ENCODE results near the gene ATG9B. TPM values are rescaled to one million over a fixed set of nuclear protein-coding genes. Genes with fewer than 3 reads are reported as not detected.

Gene ATG9B
- total and polyA plus RNA-seq, 2 donors (not counting 3 experiments of a cell fraction or from before 2014, with no cell fraction given): 0.04 TPM; not detected in 1

- DNase-seq (ENCODE audit: low read depth, low spot score): no peak
- Histone ChIP-seq H3K27ac (ENCODE audit: insufficient read depth, low read depth, low read length) (no peak overlapping the region), H3K9me3 (replicated peaks; ENCODE audit: control insufficient read depth, insufficient read depth, low read length) (peaks cover 2% of the 10 kb centered on the region), H4K20me1 (replicated peaks; ENCODE audit: control insufficient read depth, extremely low read depth, insufficient read depth, low read length) (no peaks in the 10 kb centered on the region), H3K36me3 (ENCODE audit: control insufficient read depth in 2 of 2, extremely low read depth in 1 of 2, insufficient read depth in 2 of 2, low read length in 2 of 2) (peaks cover 0 to under 1% of the 10 kb centered on the region in 2 experiments), H3K79me2 (ENCODE audit: control insufficient read depth, insufficient read depth, low read length) (peaks cover 7% of the 10 kb centered on the region), H2AFZ (ENCODE audit: low read depth, low read length) (peak overlapping the region; percentile 39), H3K4me1 (ENCODE audit: control insufficient read depth, extremely low read depth, insufficient read depth, low read length) (peaks cover 41% of the 10 kb centered on the region), H3K27me3 (ENCODE audit: control insufficient read depth in 2 of 2, insufficient read depth in 2 of 2, low read length in 2 of 2) (no peaks in the 10 kb centered on the region), H3K4me2 (ENCODE audit: insufficient read depth, low read length) (no peak overlapping the region), H3K9ac (replicated peaks; ENCODE audit: extremely low read depth, insufficient read depth, low read length) (no peak overlapping the region), H3K9me1 (replicated peaks; ENCODE audit: control insufficient read depth, extremely low read depth, insufficient read depth, low read length) (no peaks in the 10 kb centered on the region), H3K4me3 (replicated peaks in 1 of 3; ENCODE audit: insufficient read depth in 1 of 3, low read depth in 1 of 3, low read length in 3 of 3) (no peak overlapping the region)
- ChIA-PET POLR2A (interaction anchor here (0.6 to 0.7 kb wide), 2 partner anchors 16 to 554 kb away, joined by 3 to 7 read pairs; no protein-coding TSS in a partner anchor), CTCF (interaction anchor here (0.6 to 4.0 kb wide), 7 partner anchors 8 to 123 kb away, joined by 4 to 68 read pairs (median 5); partner anchors contain the start of gene ABCB8)
- BruUV-seq (replicated peaks): no TSS peak
- dilution Hi-C loops (cut with MboI; ENCODE audit: extremely low pct_ligation_motif_present, low sequenced_read_pairs): no loop called here
- intact Hi-C loops (cut with micrococcal nuclease): loop anchor here (2.0 to 5.0 kb wide), 2 partner anchors 541 to 625 kb away; partner anchors contain the start of genes GIMAP8 and REPIN1
- FAIRE-seq: peak; percentile 44
- TF ChIP-seq EZH2 (IDR thresholded peaks at IDR 0.05; ENCODE audit: borderline replicate concordance, low read depth, low read length, severe bottlenecking) (no peak), JUN (IDR thresholded peaks at IDR 0.05; ENCODE audit: borderline replicate concordance, insufficient read depth, insufficient read length, low read depth) (peak; percentile 33), POLR2AphosphoS5 (IDR thresholded peaks at IDR 0.05; ENCODE audit: insufficient read depth, low read depth, low read length) (no peak)
Measured at GRCh38 chr7:150992051-150992640, 32.1 kb downstream of the ATG9B start.

- ChIA-PET CTCF (interaction anchor here (0.8 to 3.3 kb wide), 3 partner anchors 21 to 28 kb away, joined by 3 to 25 read pairs (median 4); no protein-coding TSS in a partner anchor), POLR2A (no interaction called here)
- Histone ChIP-seq H3K27ac (ENCODE audit: insufficient read depth, low read depth, low read length) (no peak within 1 kb of the TSS), H3K36me3 (ENCODE audit: control insufficient read depth in 2 of 2, extremely low read depth in 1 of 2, insufficient read depth in 2 of 2, low read length in 2 of 2) (no peaks in the 10 kb centered on the region), H3K4me3 (replicated peaks in 1 of 3; ENCODE audit: insufficient read depth in 1 of 3, low read depth in 1 of 3, low read length in 3 of 3) (no peak within 1 kb of the TSS), H3K27me3 (ENCODE audit: control insufficient read depth in 2 of 2, insufficient read depth in 2 of 2, low read length in 2 of 2) (no peaks in the 10 kb centered on the region), H4K20me1 (replicated peaks; ENCODE audit: control insufficient read depth, extremely low read depth, insufficient read depth, low read length) (no peaks in the 10 kb centered on the region), H3K9me1 (replicated peaks; ENCODE audit: control insufficient read depth, extremely low read depth, insufficient read depth, low read length) (no peaks in the 10 kb centered on the region), H2AFZ (ENCODE audit: low read depth, low read length) (no peak within 1 kb of the TSS), H3K79me2 (ENCODE audit: control insufficient read depth, insufficient read depth, low read length) (peaks cover 7% of the 10 kb centered on the region), H3K4me1 (ENCODE audit: control insufficient read depth, extremely low read depth, insufficient read depth, low read length) (peaks cover 38% of the 10 kb centered on the region), H3K4me2 (ENCODE audit: insufficient read depth, low read length) (no peak within 1 kb of the TSS), H3K9ac (replicated peaks; ENCODE audit: extremely low read depth, insufficient read depth, low read length) (no peak within 1 kb of the TSS), H3K9me3 (replicated peaks; ENCODE audit: control insufficient read depth, insufficient read depth, low read length) (peaks cover 2% of the 10 kb centered on the region)
- no peak for DNase-seq (ENCODE audit: low read depth, low spot score)
- intact Hi-C loops (cut with micrococcal nuclease) (loop anchor here (5.0 kb wide), 1 partner anchor 623 kb away; the partner anchor contains the start of gene REPIN1), dilution Hi-C loops (cut with MboI; ENCODE audit: extremely low pct_ligation_motif_present, low sequenced_read_pairs) (no loop called here)
- no peak for TF ChIP-seq EZH2 (IDR thresholded peaks at IDR 0.05; ENCODE audit: borderline replicate concordance, low read depth, low read length, severe bottlenecking)
- TF ChIP-seq FOS (IDR thresholded peaks at IDR 0.05; ENCODE audit: borderline replicate concordance, insufficient read depth, low read length): no peak
- no peak for TF ChIP-seq JUN (IDR thresholded peaks at IDR 0.05; ENCODE audit: borderline replicate concordance, insufficient read depth, insufficient read length, low read depth)
- no peak for TF ChIP-seq GATA2 (IDR thresholded peaks at IDR 0.05; ENCODE audit: insufficient read depth, insufficient read length, low read depth, low read length)
- no peak for TF ChIP-seq MAX (IDR thresholded peaks at IDR 0.05; ENCODE audit: insufficient read depth, insufficient read length)
- TF ChIP-seq POLR2AphosphoS5 (IDR thresholded peaks at IDR 0.05; ENCODE audit: insufficient read depth, low read depth, low read length): no peak
- TF ChIP-seq CTCF (IDR thresholded peaks at IDR 0.05; ENCODE audit: extremely low read depth in 1 of 2, insufficient read depth in 1 of 2, low read depth in 1 of 2, low read length in 2 of 2): no peak
- BruUV-seq (replicated peaks): no TSS peak
- no peak for FAIRE-seq
Measured at GRCh38 chr7:150990416-150991186, 33.7 kb downstream of the ATG9B start, which contains the start of gene NOS3. TSS of gene NOS3 (plus strand) at chr7:150991017. CDS start at chr7:150993804, 2,787 bp downstream.
